Measurements from ENCODE around the gene FMC1.
"Not testable (repeated sequence)": the region's sequence is repeated elsewhere in the genome, so short reads cannot be mapped to it uniquely, and the experiment has no call there.

FMC1 gene

DNA sequence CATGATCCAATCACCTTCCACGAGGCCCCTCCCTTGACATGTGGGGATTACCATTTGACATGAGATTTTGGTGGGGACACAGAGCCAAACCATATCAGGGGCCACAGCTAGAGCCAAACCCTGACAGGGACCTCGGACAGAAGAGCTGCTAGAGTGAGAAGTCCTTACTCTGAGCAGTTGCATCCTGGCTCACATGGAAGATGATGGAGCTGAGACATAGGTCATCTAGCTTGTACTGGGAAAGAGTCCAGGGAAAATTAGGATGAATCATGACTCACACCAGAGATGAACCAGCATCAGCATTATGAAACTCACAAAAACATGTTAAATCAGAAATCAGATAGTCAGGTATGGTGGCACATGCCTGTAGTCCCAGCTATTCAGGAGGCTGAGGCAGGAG, 12.8 kb upstream of the FMC1 start:
- no peak overlapping the region for H3K9ac ChIP-seq (ENCODE audit: low read length)
- no peak overlapping the region for H3K4me3 ChIP-seq (ENCODE audit: low read length)
- H3K27ac ChIP-seq (ENCODE audit: low read depth, low read length), result no peak overlapping the region
- H3K36me3 ChIP-seq (ENCODE audit: control insufficient read depth, insufficient read depth, low read length), result no peaks in the 10 kb centered on the region
- H3K27me3 ChIP-seq (ENCODE audit: control insufficient read depth, insufficient read depth, low read length), result no peaks in the 10 kb centered on the region
- H3K4me1 ChIP-seq (ENCODE audit: control insufficient read depth, insufficient read depth, low read length), result no peaks in the 10 kb centered on the region

- no peaks in the 10 kb centered on the region for H3K36me3 ChIP-seq (ENCODE audit: control insufficient read depth, insufficient read depth, low read length)
- H3K4me1 ChIP-seq (ENCODE audit: control insufficient read depth, insufficient read depth, low read length), result no peaks in the 10 kb centered on the region
- no peak overlapping the region for H3K9ac ChIP-seq (ENCODE audit: low read length)
- no peak overlapping the region for H3K4me3 ChIP-seq (ENCODE audit: low read length)
- no peak overlapping the region for H3K27ac ChIP-seq (ENCODE audit: low read depth, low read length)
- H3K27me3 ChIP-seq (ENCODE audit: control insufficient read depth, insufficient read depth, low read length), result no peaks in the 10 kb centered on the region
Measured at GRCh38 chr7:139329119-139329518, 12.0 kb upstream of the FMC1 start.

- Histone ChIP-seq H3K27me3 (ENCODE audit: control insufficient read depth, insufficient read depth, low read length) (no peaks in the 10 kb centered on the region), H3K4me1 (ENCODE audit: control insufficient read depth, insufficient read depth, low read length) (no peaks in the 10 kb centered on the region), H3K9ac (ENCODE audit: low read length) (no peak overlapping the region), H3K36me3 (ENCODE audit: control insufficient read depth, insufficient read depth, low read length) (no peaks in the 10 kb centered on the region), H3K27ac (ENCODE audit: low read depth, low read length) (no peak overlapping the region), H3K4me3 (ENCODE audit: low read length) (no peak overlapping the region)
Measured at GRCh38 chr7:139330333-139331030, 10.7 kb upstream of the FMC1 start.

DNA sequence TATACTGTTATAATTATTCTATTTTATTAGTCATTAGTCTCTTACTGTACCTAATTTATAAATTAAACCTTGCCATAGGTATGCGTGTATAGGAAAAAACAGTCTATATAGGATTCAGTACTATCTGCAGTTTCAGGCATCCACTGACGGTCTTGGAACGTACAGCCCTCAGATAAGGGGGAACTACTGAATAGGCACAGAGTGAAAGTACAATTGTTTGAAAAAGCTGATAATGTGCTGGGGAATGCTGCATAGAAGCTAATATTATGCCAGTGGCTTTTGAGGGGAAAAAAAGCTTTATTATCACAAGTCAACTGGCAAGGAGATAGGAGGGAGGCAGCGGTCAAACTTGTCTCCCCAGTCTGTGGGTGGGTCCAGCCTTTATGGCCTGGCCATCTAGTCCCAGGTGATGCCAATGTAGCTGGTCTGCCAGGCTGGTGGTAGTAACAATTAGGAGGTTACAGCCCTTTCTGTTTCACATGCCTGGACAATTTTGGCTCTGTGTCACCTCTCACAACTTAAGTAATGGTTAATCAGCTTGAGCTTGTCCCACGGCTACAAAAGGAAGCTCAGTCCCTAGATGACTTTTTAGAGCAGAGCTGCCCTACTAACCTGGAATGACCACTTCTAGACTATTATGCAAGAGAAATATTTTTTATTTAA, 8.3 kb upstream of the FMC1 start:
- Histone ChIP-seq H3K9ac (ENCODE audit: low read length) (no peak overlapping the region), H3K4me1 (ENCODE audit: control insufficient read depth, insufficient read depth, low read length) (no peaks in the 10 kb centered on the region), H3K36me3 (ENCODE audit: control insufficient read depth, insufficient read depth, low read length) (no peaks in the 10 kb centered on the region), H3K27ac (ENCODE audit: low read depth, low read length) (no peak overlapping the region), H3K27me3 (ENCODE audit: control insufficient read depth, insufficient read depth, low read length) (no peaks in the 10 kb centered on the region), H3K4me3 (ENCODE audit: low read length) (no peak overlapping the region)

DNA sequence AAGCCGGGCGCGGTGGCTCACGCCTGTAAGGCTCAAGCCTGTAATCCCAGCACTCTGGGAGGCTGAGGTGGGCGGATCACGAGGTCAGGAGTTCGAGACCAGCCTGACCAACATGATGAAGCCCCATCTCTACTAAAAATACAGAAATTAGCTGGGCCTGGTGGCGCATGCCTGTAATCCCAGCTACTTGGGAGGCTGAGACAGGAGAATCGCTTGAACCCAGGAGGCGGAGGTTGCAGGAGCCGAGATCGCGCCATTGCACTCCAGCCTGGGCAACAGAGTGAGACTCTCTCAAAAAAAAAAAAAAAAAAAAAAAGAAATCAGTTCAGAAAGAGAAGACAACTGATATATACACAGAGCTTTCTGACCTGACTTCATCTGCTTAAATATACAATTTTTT, 7.7 kb upstream of the FMC1 start:
- H3K4me3 ChIP-seq (ENCODE audit: low read length); H3K27me3 ChIP-seq (ENCODE audit: control insufficient read depth, insufficient read depth, low read length); H3K9ac ChIP-seq (ENCODE audit: low read length); H3K36me3 ChIP-seq (ENCODE audit: control insufficient read depth, insufficient read depth, low read length); H3K4me1 ChIP-seq (ENCODE audit: control insufficient read depth, insufficient read depth, low read length); H3K27ac ChIP-seq (ENCODE audit: low read depth, low read length): not testable (repeated sequence)

DNA sequence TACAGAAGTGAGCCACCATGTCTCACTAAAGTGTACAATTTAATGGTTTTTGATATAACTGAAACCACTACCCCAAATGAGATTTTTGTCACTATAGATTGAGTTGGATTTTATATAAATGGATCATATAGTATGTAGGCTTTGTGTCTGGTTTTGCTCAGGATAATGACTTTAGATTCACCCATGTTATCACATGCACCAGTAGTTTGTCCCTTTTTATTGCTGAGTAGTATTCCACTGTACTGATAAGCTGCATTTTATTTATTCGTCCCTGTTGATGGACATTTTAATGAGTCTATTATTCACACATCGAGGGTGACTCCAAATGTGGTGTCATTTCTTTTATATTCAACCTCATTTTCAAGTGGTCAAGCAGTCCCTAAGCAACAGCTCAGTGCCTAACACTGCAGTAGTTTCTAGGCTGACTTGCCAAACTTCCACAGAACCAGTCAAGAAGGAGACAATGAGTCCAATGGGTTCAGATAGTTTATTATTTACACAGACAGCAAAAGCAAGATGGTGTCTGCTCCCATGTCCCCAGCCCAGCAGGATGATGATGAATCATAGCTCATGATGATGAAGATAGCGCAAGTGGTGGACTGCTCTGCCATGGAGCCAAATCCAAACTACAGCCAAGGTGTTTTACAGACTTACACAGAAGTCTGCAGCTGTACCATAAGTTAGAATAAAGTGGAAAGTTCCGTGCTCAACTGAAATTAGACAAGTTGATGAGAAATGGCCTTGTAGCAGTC, 6.6 kb upstream of the FMC1 start:
- no peak overlapping the region for H3K27ac ChIP-seq (ENCODE audit: low read depth, low read length)
- H3K36me3 ChIP-seq (ENCODE audit: control insufficient read depth, insufficient read depth, low read length), result no peaks in the 10 kb centered on the region
- no peak overlapping the region for H3K9ac ChIP-seq (ENCODE audit: low read length)
- H3K4me1 ChIP-seq (ENCODE audit: control insufficient read depth, insufficient read depth, low read length), result no peaks in the 10 kb centered on the region
- H3K4me3 ChIP-seq (ENCODE audit: low read length), result no peak overlapping the region
- no peaks in the 10 kb centered on the region for H3K27me3 ChIP-seq (ENCODE audit: control insufficient read depth, insufficient read depth, low read length)

GRCh38 chr7:139339025-139339424, 2.1 kb upstream of the FMC1 start:
- no peak overlapping the region for H3K27ac ChIP-seq (ENCODE audit: low read depth, low read length)

GRCh38 chr7:139339698-139340036, 1.5 kb upstream of the FMC1 start:
- no peak overlapping the region for H3K9ac ChIP-seq (ENCODE audit: low read length)

More at GRCh38 chr7:139339025-139339424, 2.1 kb upstream of the FMC1 start:
- Histone ChIP-seq H3K4me3 (ENCODE audit: low read length) (no peak overlapping the region), H3K4me1 (ENCODE audit: control insufficient read depth, insufficient read depth, low read length) (peaks cover 6% of the 10 kb centered on the region), H3K36me3 (ENCODE audit: control insufficient read depth, insufficient read depth, low read length) (no peaks in the 10 kb centered on the region), H3K27me3 (ENCODE audit: control insufficient read depth, insufficient read depth, low read length) (no peaks in the 10 kb centered on the region), H3K9ac (ENCODE audit: low read length) (no peak overlapping the region)

GRCh38 chr7:139340037-139340807, 915 bp upstream of the FMC1 start:
- Histone ChIP-seq H3K4me1 (ENCODE audit: control insufficient read depth, insufficient read depth, low read length) (peaks cover 6% of the 10 kb centered on the region), H3K4me3 (ENCODE audit: low read length) (peak overlapping the region; percentile 91), H3K9ac (ENCODE audit: low read length) (peak overlapping the region; percentile 95), H3K27me3 (ENCODE audit: control insufficient read depth, insufficient read depth, low read length) (no peaks in the 10 kb centered on the region), H3K36me3 (ENCODE audit: control insufficient read depth, insufficient read depth, low read length) (no peaks in the 10 kb centered on the region), H3K27ac (ENCODE audit: low read depth, low read length) (peak overlapping the region; percentile 95)

More at GRCh38 chr7:139339698-139340036, 1.5 kb upstream of the FMC1 start:
- peak overlapping the region; percentile 95 for H3K27ac ChIP-seq (ENCODE audit: low read depth, low read length)
- no peaks in the 10 kb centered on the region for H3K36me3 ChIP-seq (ENCODE audit: control insufficient read depth, insufficient read depth, low read length)
- peaks cover 6% of the 10 kb centered on the region for H3K4me1 ChIP-seq (ENCODE audit: control insufficient read depth, insufficient read depth, low read length)
- no peaks in the 10 kb centered on the region for H3K27me3 ChIP-seq (ENCODE audit: control insufficient read depth, insufficient read depth, low read length)
- H3K4me3 ChIP-seq (ENCODE audit: low read length), result peak overlapping the region; percentile 91

DNA sequence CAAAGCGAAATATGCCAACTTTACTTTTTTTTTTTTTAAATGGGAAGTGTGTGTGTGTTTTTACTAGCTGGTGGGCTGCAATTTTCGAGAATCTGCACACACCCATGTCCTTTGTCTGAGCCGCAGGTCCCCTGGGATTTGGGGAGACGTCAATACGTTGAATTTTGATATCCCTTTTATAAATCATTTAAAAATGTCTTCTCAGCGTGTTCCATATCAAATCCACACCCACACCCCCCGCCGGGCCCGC, 404 bp upstream of the FMC1 start:
- Histone ChIP-seq H3K9ac (ENCODE audit: low read length) (peak overlapping the region; percentile 95), H3K27me3 (ENCODE audit: control insufficient read depth, insufficient read depth, low read length) (no peaks in the 10 kb centered on the region), H3K4me1 (ENCODE audit: control insufficient read depth, insufficient read depth, low read length) (peaks cover 6% of the 10 kb centered on the region), H3K4me3 (ENCODE audit: low read length) (peak overlapping the region; percentile 91), H3K36me3 (ENCODE audit: control insufficient read depth, insufficient read depth, low read length) (no peaks in the 10 kb centered on the region), H3K27ac (ENCODE audit: low read depth, low read length) (peak overlapping the region; percentile 95)

DNA sequence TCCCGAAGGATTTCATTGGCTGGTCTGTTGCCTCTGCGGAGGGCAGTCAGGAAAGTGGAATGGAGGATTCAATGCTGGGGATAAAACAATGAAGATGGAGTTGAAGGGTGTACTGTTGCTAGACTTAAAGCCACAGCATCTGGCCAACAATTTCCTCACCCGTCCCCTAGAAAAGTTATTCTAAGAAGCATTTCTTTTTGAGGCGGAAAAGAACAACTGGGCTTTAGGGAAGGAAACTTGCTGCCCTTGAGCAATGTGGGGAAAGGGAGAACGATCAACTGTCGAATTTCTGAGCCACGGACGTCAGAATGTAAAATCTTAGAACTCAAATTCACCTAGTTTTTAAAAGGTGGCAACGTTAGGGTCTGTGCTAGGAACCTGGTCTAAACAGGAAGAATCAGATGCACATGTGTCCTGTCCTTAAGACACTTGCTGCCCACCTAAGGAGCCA, 664 bp downstream of the FMC1 start:
- Histone ChIP-seq H3K4me3 (ENCODE audit: low read length) (peak overlapping the region; percentile 91), H3K27me3 (ENCODE audit: control insufficient read depth, insufficient read depth, low read length) (no peaks in the 10 kb centered on the region), H3K27ac (ENCODE audit: low read depth, low read length) (peak overlapping the region; percentile 95), H3K4me1 (ENCODE audit: control insufficient read depth, insufficient read depth, low read length) (peaks cover 6% of the 10 kb centered on the region), H3K9ac (ENCODE audit: low read length) (peak overlapping the region; percentile 29), H3K36me3 (ENCODE audit: control insufficient read depth, insufficient read depth, low read length) (peaks cover 3% of the 10 kb centered on the region)

DNA sequence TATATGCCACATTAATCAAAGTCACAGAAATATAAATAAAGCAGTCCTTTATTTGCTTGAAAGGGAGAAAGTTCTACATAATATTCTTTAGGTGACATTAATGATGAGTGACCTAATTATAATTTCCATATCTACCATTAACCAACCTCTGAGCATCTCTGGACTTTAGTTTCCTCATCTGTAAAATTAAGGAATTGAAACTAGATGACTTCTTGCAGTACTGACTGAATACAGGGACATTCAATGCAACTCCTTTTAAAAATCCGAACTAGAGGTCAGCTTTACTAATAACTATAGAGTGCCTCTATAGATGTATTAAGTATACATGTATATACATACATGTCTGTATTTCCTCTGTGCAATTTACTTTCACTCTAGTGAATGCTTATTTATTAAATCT, 3.9 kb downstream of the FMC1 start:
- H3K36me3 ChIP-seq (ENCODE audit: control insufficient read depth, insufficient read depth, low read length), result peaks cover 7% of the 10 kb centered on the region
- H3K4me3 ChIP-seq (ENCODE audit: low read length), result no peak overlapping the region
- H3K27me3 ChIP-seq (ENCODE audit: control insufficient read depth, insufficient read depth, low read length), result no peaks in the 10 kb centered on the region
- no peak overlapping the region for H3K27ac ChIP-seq (ENCODE audit: low read depth, low read length)
- peaks cover 6% of the 10 kb centered on the region for H3K4me1 ChIP-seq (ENCODE audit: control insufficient read depth, insufficient read depth, low read length)
- no peak overlapping the region for H3K9ac ChIP-seq (ENCODE audit: low read length)

Measured in rectal smooth muscle tissue (tissue), 1 donor.